IMR-90 (cell line): Measurements from ENCODE around the gene GRB10. TPM values are rescaled to one million over a fixed set of nuclear protein-coding genes. Genes with fewer than 3 reads are reported as not detected.

Experiments used
- ATAC-seq: fragments of 200-7000 bp; cut with Tn5 transposase; 2 replicates; pipeline ENCODE4 v1.9.1; 2020; ENCODE audit warnings: low read depth, mild to moderate bottlenecking, moderate library complexity
- BruUV-seq: library from RNA; stranded (reverse); fragments of 400-500 nt; replicated peaks from 2 replicates; lab custom pipeline; 2021; lab: Mats Ljungman, UMichigan
- CTCF ChIA-PET: fragments of 300-600 bp; formaldehyde crosslinking; extraction: SDS; loops from one replicate; lab custom pipeline; 2021; ENCODE audit warnings: antibody characterized with exemption; lab: Yijun Ruan, JAX
- POLR2A ChIA-PET: fragments of 300-600 bp; sonication (Branson Sonifier 250); formaldehyde crosslinking; loops from one replicate; lab custom pipeline; 2022; ENCODE audit warnings: antibody characterized with exemption; ENCODE audit not compliant: unreplicated experiment; lab: Charles Lee
- DNase-seq: peaks from one replicate; pipeline ENCODE4 v3.0.0; 2013
- H2AFZ ChIP-seq: replicated peaks from 2 replicates; pipeline ENCODE3; 2013; ENCODE audit warnings: low read length, mild to moderate bottlenecking; ENCODE audit not compliant: poor library complexity
- H2AK5ac ChIP-seq: 2 replicates; pipeline ENCODE4 v1.6.1; 2013; ENCODE audit warnings: low read depth, low read length, inconsistent platforms
- H2AK9ac ChIP-seq: replicated peaks from 2 replicates; pipeline ENCODE3; 2013; ENCODE audit warnings: mild to moderate bottlenecking, low read depth, low read length, moderate library complexity; ENCODE audit not compliant: poor library complexity
- H2BK120ac ChIP-seq: 2 replicates; pipeline ENCODE4 v1.6.1; 2013; ENCODE audit warnings: low read depth, low read length, inconsistent platforms
- H2BK15ac ChIP-seq: 3 replicates; pipeline ENCODE4 v1.6.1; 2013; ENCODE audit warnings: low read depth, low read length, inconsistent platforms
- H2BK20ac ChIP-seq: 2 replicates; pipeline ENCODE4 v1.6.1; 2013; ENCODE audit warnings: low read depth, mild to moderate bottlenecking, inconsistent platforms, low read length, moderate library complexity
- H2BK5ac ChIP-seq: 2 replicates; pipeline ENCODE4 v1.6.1; 2013; ENCODE audit warnings: mild to moderate bottlenecking, low read depth, low read length, inconsistent platforms; ENCODE audit not compliant: poor library complexity, severe bottlenecking
- H3K14ac ChIP-seq: replicated peaks from 2 replicates; pipeline ENCODE4 v1.6.1; 2013; ENCODE audit warnings: low read depth, low read length, inconsistent platforms
- H3K18ac ChIP-seq: 2 replicates; pipeline ENCODE4 v1.6.1; 2013; ENCODE audit warnings: low read depth, low read length, control low read depth
- H3K23ac ChIP-seq: 2 replicates; pipeline ENCODE4 v1.6.1; 2013; ENCODE audit warnings: low read depth, low read length, inconsistent platforms
- H3K27ac ChIP-seq: 2 replicates; pipeline ENCODE4 v1.5.1; 2013; ENCODE audit warnings: mild to moderate bottlenecking, control low read depth, low read length; ENCODE audit not compliant: insufficient read depth
- H3K27me3 ChIP-seq: 2 replicates; pipeline ENCODE4 v1.6.1; 2013; ENCODE audit warnings: low read length; ENCODE audit not compliant: control insufficient read depth, insufficient read depth
- H3K36me3 ChIP-seq: 2 replicates; pipeline ENCODE4 v1.6.1; 2013; ENCODE audit warnings: low read length, mixed read lengths; ENCODE audit not compliant: control insufficient read depth, insufficient read depth
- H3K4ac ChIP-seq: 2 replicates; pipeline ENCODE4 v1.6.1; 2013; ENCODE audit warnings: low read depth, low read length, inconsistent platforms
- H3K4me1 ChIP-seq: 2 replicates; pipeline ENCODE4 v1.6.1; 2013; ENCODE audit warnings: low read length, mixed read lengths; ENCODE audit not compliant: control insufficient read depth, insufficient read depth
- H3K4me2 ChIP-seq: 2 replicates; pipeline ENCODE4 v1.6.1; 2013; ENCODE audit warnings: low read depth, mild to moderate bottlenecking, control low read depth, low read length, moderate library complexity
- H3K4me3 ChIP-seq: 2 replicates; pipeline ENCODE4 v1.5.1; 2013; ENCODE audit warnings: low read depth, mild to moderate bottlenecking, control low read depth, low read length, moderate library complexity; ENCODE audit not compliant: insufficient read depth
- H3K56ac ChIP-seq: 2 replicates; pipeline ENCODE4 v1.6.1; 2013; ENCODE audit warnings: low read length, inconsistent platforms; ENCODE audit not compliant: insufficient read depth; ENCODE audit errors: extremely low read depth
- H3K79me1 ChIP-seq, 2 experiments: 2 replicates each; pipeline ENCODE4 v1.6.1; 2013; ENCODE audit warnings: low read length in 2 of 2, inconsistent platforms in 1 of 2, low read depth in 1 of 2
- H3K9ac ChIP-seq: 2 replicates; pipeline ENCODE4 v1.6.1; 2013; ENCODE audit warnings: low read depth, low read length, control low read depth
- H3K9me1 ChIP-seq: 2 replicates; pipeline ENCODE4 v1.6.1; 2013; ENCODE audit warnings: low read length, inconsistent platforms; ENCODE audit not compliant: insufficient read depth
- H3K9me3 ChIP-seq: 2 replicates; pipeline ENCODE4 v1.6.1; 2013; ENCODE audit warnings: low read length; ENCODE audit not compliant: control insufficient read depth, insufficient read depth
- H4K20me1 ChIP-seq: 2 replicates; pipeline ENCODE4 v1.6.1; 2013; ENCODE audit warnings: low read length, inconsistent platforms; ENCODE audit not compliant: insufficient read depth
- H4K5ac ChIP-seq: 2 replicates; pipeline ENCODE4 v1.6.1; 2013; ENCODE audit warnings: mild to moderate bottlenecking, low read depth, low read length, control low read depth
- H4K8ac ChIP-seq, 2 experiments: 2 replicates each; pipeline ENCODE4 v1.6.1; 2013; ENCODE audit warnings: low read depth in 2 of 2, low read length in 2 of 2, control low read depth in 1 of 2, inconsistent platforms in 1 of 2
- H4K91ac ChIP-seq: 2 replicates; pipeline ENCODE4 v1.6.1; 2013; ENCODE audit warnings: low read depth, low read length, inconsistent platforms; ENCODE audit not compliant: insufficient read depth
- BHLHE40 ChIP-seq: fragments of 150-350 bp; IDR thresholded peaks from 2 replicates; pipeline ENCODE4 v1.6.1; 2016; ENCODE audit warnings: mild to moderate bottlenecking, low read depth, low read length
- CEBPB ChIP-seq: IDR thresholded peaks from 2 replicates; pipeline ENCODE4 v1.6.1; 2012; ENCODE audit warnings: low read depth, low read length, improper control_type of control experiment
- CHD1 ChIP-seq: IDR thresholded peaks from 2 replicates; pipeline ENCODE4 v1.6.1; 2012; ENCODE audit warnings: low read depth, low read length, improper control_type of control experiment
- ELK1 ChIP-seq: fragments of 150-350 bp; IDR thresholded peaks from 2 replicates; pipeline ENCODE4 v1.6.1; 2016; ENCODE audit warnings: low read depth, mild to moderate bottlenecking, low read length, moderate library complexity, borderline replicate concordance
- FOS ChIP-seq: fragments of 150-350 bp; IDR thresholded peaks from 2 replicates; pipeline ENCODE4 v1.6.1; 2016; ENCODE audit warnings: low read depth, low read length
- MAFK ChIP-seq: IDR thresholded peaks from 2 replicates; pipeline ENCODE4 v1.6.1; 2012; ENCODE audit warnings: low read depth, low read length, improper control_type of control experiment
- MAZ ChIP-seq: IDR thresholded peaks from 2 replicates; pipeline ENCODE4 v1.6.1; 2012; ENCODE audit warnings: low read depth, mild to moderate bottlenecking, low read length, improper control_type of control experiment, moderate library complexity, borderline replicate concordance
- MXI1 ChIP-seq: IDR thresholded peaks from 2 replicates; pipeline ENCODE4 v1.6.1; 2012; ENCODE audit warnings: low read depth, mild to moderate bottlenecking, low read length, moderate library complexity, borderline replicate concordance
- POLR2A ChIP-seq: IDR thresholded peaks from 2 replicates; pipeline ENCODE4 v1.6.1; 2012; ENCODE audit warnings: mild to moderate bottlenecking, low read depth, low read length
- RCOR1 ChIP-seq: IDR thresholded peaks from 2 replicates; pipeline ENCODE4 v1.6.1; 2012; ENCODE audit warnings: mild to moderate bottlenecking, low read length, improper control_type of control experiment; ENCODE audit not compliant: insufficient replicate concordance
- RFX5 ChIP-seq: IDR thresholded peaks from 2 replicates; pipeline ENCODE4 v1.8.0; 2012; ENCODE audit warnings: low read depth, mild to moderate bottlenecking, low read length, moderate library complexity
- USF2 ChIP-seq: fragments of 150-350 bp; IDR thresholded peaks from 2 replicates; pipeline ENCODE4 v1.6.1; 2017; ENCODE audit warnings: mild to moderate bottlenecking, antibody characterized with exemption, low read length, low read depth
- WGBS, 2 experiments: methylation state at CpG; one replicate each; pipeline versions ENCODE4 v1.1.5 to v1.1.7; 2013; ENCODE audit warnings: missing lambda C conversion rate in 2 of 2; ENCODE audit not compliant: insufficient read length in 1 of 2; ENCODE audit errors: extremely low coverage in 2 of 2; 5-methylcytosine and 5-hydroxymethylcytosine counted together
- dilution Hi-C: fragments of 300-500 bp; cut with HindIII; formaldehyde crosslinking; loops from one replicate; pipeline ENCODE4 v1.14.3; 2018; ENCODE audit warnings: low sequenced_read_pairs; ENCODE audit not compliant: unreplicated experiment
- in situ Hi-C: fragments of 300-500 bp; cut with MboI; formaldehyde crosslinking; loops from 3 replicates; pipeline ENCODE4 v1.14.3; 2019; ENCODE audit warnings: low sequenced_read_pairs, inconsistent platforms, mixed read lengths
- intact Hi-C: fragments of 100-400 bp; cut with micrococcal nuclease; formaldehyde crosslinking; loops from 2 replicates; pipeline ENCODE4 v1.10.0; 2022
- polyA plus RNA-seq, 3 experiments: library from polyadenylated mRNA; depleted of rRNA; stranded (reverse); fragments of >200 nt; gene quantifications; 2 replicates each; pipeline ENCODE4 v1.2.3, GENCODE V29; 2012; ENCODE audit warnings: low replicate concordance in 1 of 3
- total RNA-seq: library from RNA; depleted of rRNA; stranded (reverse); fragments of >200 nt; gene quantifications from 2 replicates; pipeline ENCODE4 v1.2.3, GENCODE V29; 2012

GRB10 gene
- total and polyA plus RNA-seq, 2 of the 4 experiments (the other 2 are of a cell fraction) = 6.3 to 15.1 TPM

DNA sequence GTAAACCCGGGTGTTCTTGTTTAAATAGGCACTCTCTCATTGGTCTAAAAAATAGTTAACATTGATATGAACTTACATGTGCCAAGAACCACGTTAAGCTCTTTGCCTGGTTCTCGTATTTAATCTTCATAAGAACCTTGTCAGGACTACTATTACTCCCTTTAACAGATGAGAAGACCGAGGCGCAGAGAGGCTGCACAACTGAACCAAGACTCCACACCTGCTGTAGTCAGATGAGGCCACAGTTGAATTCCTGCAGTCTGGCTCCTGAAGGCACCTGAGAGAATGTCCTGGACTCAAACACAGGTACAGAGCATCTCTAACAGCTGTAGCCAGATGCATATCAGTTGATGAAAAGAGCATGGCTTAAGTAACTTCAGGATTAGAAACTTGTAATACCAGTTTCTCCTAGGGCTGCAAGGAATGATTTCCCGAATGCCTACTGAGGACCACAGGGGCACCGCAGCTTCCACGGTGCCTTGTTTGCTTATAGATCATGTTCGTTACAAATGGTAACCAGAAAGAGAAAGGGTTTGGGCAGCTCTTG is 227.0 kb downstream of the GRB10 start:
- Histone ChIP-seq H3K9me3 (no peaks in the 10 kb centered on the region), H3K79me1 (no peaks in the 10 kb centered on the region), H4K91ac (no peak overlapping the region), H4K5ac (no peak overlapping the region), H2AFZ (no peak overlapping the region), H3K4me1 (no peaks in the 10 kb centered on the region), H2AK9ac (no peak overlapping the region), H2BK120ac (no peak overlapping the region), H3K56ac (no peak overlapping the region), H2BK20ac (no peak overlapping the region), H3K4me3 (no peak overlapping the region), H3K4me2 (no peak overlapping the region), H2AK5ac (no peak overlapping the region), H3K18ac (no peak overlapping the region), H3K4ac (no peak overlapping the region), H2BK5ac (no peak overlapping the region), H2BK15ac (no peak overlapping the region), H3K27ac (no peak overlapping the region), H3K36me3 (no peaks in the 10 kb centered on the region), H3K9ac (no peak overlapping the region), H4K20me1 (no peaks in the 10 kb centered on the region), H3K9me1 (no peaks in the 10 kb centered on the region), H3K27me3 (peaks cover 7% of the 10 kb centered on the region), H3K14ac (no peak overlapping the region), H3K23ac (no peak overlapping the region), H4K8ac (no peak overlapping the region)
- DNase-seq = no peak
- TF ChIP-seq CHD1 (no peak), FOS (no peak), RFX5 (no peak), MAFK (no peak), CEBPB (no peak), POLR2A (no peak), BHLHE40 (no peak), ELK1 (no peak), USF2 (no peak), MAZ (no peak), RCOR1 (no peak), MXI1 (no peak)
- WGBS, 2 experiments = no CpG with 5 or more reads among the region's 9 CpGs
- dilution Hi-C loops (no loop called here), intact Hi-C loops (no loop called here), in situ Hi-C loops (no loop called here)
- no TSS peak for BruUV-seq
- ChIA-PET POLR2A (no interaction called here), CTCF (no interaction called here)
- no peak for ATAC-seq
